ENCODE measurements around the gene ST3GAL6. TPM values are rescaled to one million over a fixed set of nuclear protein-coding genes. Genes with fewer than 3 reads are reported as not detected.

ST3GAL6 gene
- total and polyA plus RNA-seq, 4 donors = 17.3 to 79.7 (median 29.4) TPM

- TF ChIP-seq CTCF (IDR thresholded peaks at IDR 0.05; ENCODE audit: low read depth, low read length, missing input control) (no peak), SP1 (IDR thresholded peaks at IDR 0.05) (no peak), FOXA2 (IDR thresholded peaks at IDR 0.05) (no peak), YY1 (IDR thresholded peaks at IDR 0.05) (no peak), JUND (IDR thresholded peaks at IDR 0.05) (no peak), ZBTB33 (IDR thresholded peaks at IDR 0.05) (no peak)
Observed at GRCh38 chr3:98739266-98739665, 23.9 kb upstream of the ST3GAL6 start (continued).

GRCh38 chr3:98740324-98740723 lies 22.8 kb upstream of the ST3GAL6 start:
- Histone ChIP-seq H3K4me3 (ENCODE audit: low read depth in 1 of 3, low read length in 3 of 3) (no peak overlapping the region), H3K4me1 (ENCODE audit: control insufficient read depth in 4 of 4, insufficient read depth in 4 of 4, low read length in 3 of 4) (peaks cover 0 to 36% (median 7%) of the 10 kb centered on the region in 4 donors), H3K27ac (ENCODE audit: low read depth in 1 of 2, low read length in 2 of 2) (no peak overlapping the region), H3K36me3 (ENCODE audit: control insufficient read depth in 4 of 4, insufficient read depth in 3 of 4, low read depth in 1 of 4, low read length in 3 of 4) (peaks cover 0 to 3% (median 1%) of the 10 kb centered on the region in 4 donors), H3K9ac (ENCODE audit: low read depth in 1 of 2, low read length in 2 of 2) (no peak overlapping the region), H3K27me3 (ENCODE audit: control insufficient read depth in 4 of 4, insufficient read depth in 4 of 4, low read length in 3 of 4) (no peaks in the 10 kb centered on the region), H3K9me3 (ENCODE audit: control insufficient read depth in 4 of 4, low read length in 3 of 4) (no peaks in the 10 kb centered on the region)
- no peak for TF ChIP-seq NR2F2 (IDR thresholded peaks at IDR 0.05)
- no peak for TF ChIP-seq MAX (IDR thresholded peaks at IDR 0.05)
- WGBS = 54% methylated on average over 4 of the region's 4 CpGs
- DNase-seq (ENCODE audit: low spot score) = no peak

- Histone ChIP-seq H3K9ac (ENCODE audit: low read depth in 1 of 2, low read length in 2 of 2) (no peak overlapping the region), H3K4me1 (ENCODE audit: control insufficient read depth in 4 of 4, insufficient read depth in 4 of 4, low read length in 3 of 4) (peaks cover 0 to 31% (median 4%) of the 10 kb centered on the region in 4 donors), H3K36me3 (ENCODE audit: control insufficient read depth in 4 of 4, insufficient read depth in 3 of 4, low read depth in 1 of 4, low read length in 3 of 4) (peaks cover 0 to 3% (median 1%) of the 10 kb centered on the region in 4 donors), H3K4me3 (ENCODE audit: low read depth in 1 of 3, low read length in 3 of 3) (no peak overlapping the region), H3K27ac (ENCODE audit: low read depth in 1 of 2, low read length in 2 of 2) (no peak overlapping the region), H3K9me3 (ENCODE audit: control insufficient read depth in 4 of 4, low read length in 3 of 4) (no peaks in the 10 kb centered on the region), H3K27me3 (ENCODE audit: control insufficient read depth in 4 of 4, insufficient read depth in 4 of 4, low read length in 3 of 4) (no peaks in the 10 kb centered on the region)
- 90% methylated on average over 5 of the region's 5 CpGs for WGBS
- no peak for DNase-seq (ENCODE audit: low spot score)
- no peak for TF ChIP-seq EGR1 (IDR thresholded peaks at IDR 0.05; ENCODE audit: low read depth in 2 of 2)
- no peak for TF ChIP-seq HNF4A (conservative IDR thresholded peaks at IDR 0.05)
- TF ChIP-seq YY1 (IDR thresholded peaks at IDR 0.05) = no peak
- TF ChIP-seq MAX (IDR thresholded peaks at IDR 0.05) = no peak
- no peak for TF ChIP-seq FOXA1 (IDR thresholded peaks at IDR 0.05)
- no peak for TF ChIP-seq CTCF (IDR thresholded peaks at IDR 0.05; ENCODE audit: low read depth, low read length, missing input control)
- TF ChIP-seq ATF3 (IDR thresholded peaks at IDR 0.05) = no peak
- no peak for TF ChIP-seq HNF4G (IDR thresholded peaks at IDR 0.05)
- no peak for TF ChIP-seq GABPA (IDR thresholded peaks at IDR 0.05 in 1 of 2, conservative IDR thresholded peaks at IDR 0.05 in 1 of 2)
- TF ChIP-seq NR2F2 (IDR thresholded peaks at IDR 0.05) = no peak
- no peak for TF ChIP-seq ZBTB33 (IDR thresholded peaks at IDR 0.05)
- no peak for TF ChIP-seq REST (IDR thresholded peaks at IDR 0.05)
- TF ChIP-seq JUND (IDR thresholded peaks at IDR 0.05) = no peak
- no peak for TF ChIP-seq RXRA (IDR thresholded peaks at IDR 0.05)
- no peak for TF ChIP-seq RAD21 (IDR thresholded peaks at IDR 0.05)
Observed at GRCh38 chr3:98741121-98741716, 21.9 kb upstream of the ST3GAL6 start.

All from liver (tissue), 9 donors.